HEK293 (cell line): ENCODE results near the gene FLACC1.

Source experiments
- CTCF ChIA-PET: fragments of 350-600 bp; formaldehyde crosslinking; extraction: SDS; loops from one replicate; lab custom pipeline; 2021; ENCODE audit warnings: antibody characterized with exemption; lab: Yijun Ruan, JAX
- POLR2A ChIA-PET: fragments of 300-600 bp; formaldehyde crosslinking; extraction: SDS; loops from one replicate; lab custom pipeline; 2020; ENCODE audit warnings: antibody characterized with exemption, inconsistent platforms; lab: Yijun Ruan, JAX
- H3K27ac ChIP-seq: fragments of 200-500 bp; sonication (Bioruptor generic); 2 replicates; pipeline ENCODE4 v1.5.1; 2014; ENCODE audit warnings: low read depth, low read length, control low read depth, inconsistent platforms; ENCODE audit errors: extremely low read depth
- H3K36me3 ChIP-seq, 2 experiments: fragments of 200-500 bp in 1 of 2; sonication (Bioruptor generic) in 1 of 2; 1 replicate in 1 of 2; 2 replicates in 1 of 2; pipeline ENCODE4 v1.5.1; 2014 to 2017; ENCODE audit warnings: inconsistent platforms in 2 of 2, low read length in 2 of 2; ENCODE audit not compliant: control insufficient read depth in 2 of 2, insufficient read depth in 1 of 2
- H3K4me1 ChIP-seq: fragments of 200-500 bp; sonication (Bioruptor generic); 2 replicates; pipeline ENCODE4 v1.5.1; 2014; ENCODE audit warnings: mild to moderate bottlenecking, low read length, inconsistent platforms; ENCODE audit not compliant: control insufficient read depth, insufficient read depth
- H3K4me3 ChIP-seq: 2 replicates; pipeline ENCODE4 v1.5.1; 2011; ENCODE audit warnings: low read depth, mild to moderate bottlenecking, control low read depth, low read length, moderate library complexity
- H3K9me3 ChIP-seq: fragments of 200-500 bp; sonication (Bioruptor generic); 2 replicates; pipeline ENCODE4 v1.5.1; 2014; ENCODE audit warnings: low read depth, low read length, inconsistent platforms; ENCODE audit not compliant: control insufficient read depth, insufficient read depth
- GLI2 ChIP-seq: fragments of 450-650 bp; formaldehyde crosslinking; IDR thresholded peaks from 2 replicates; pipeline ENCODE4; 2017; ENCODE audit warnings: missing biosample characterization, missing genetic modification characterization, low read depth, borderline replicate concordance
- KLF10 ChIP-seq: fragments of 450-650 bp; IDR thresholded peaks from 2 replicates; pipeline ENCODE4 v1.5.1; 2018; ENCODE audit warnings: missing biosample characterization, mild to moderate bottlenecking, missing genetic modification characterization
- MZF1 ChIP-seq: fragments of 450-650 bp; formaldehyde crosslinking; IDR thresholded peaks from 2 replicates; pipeline ENCODE4 v1.5.1; 2017; ENCODE audit warnings: missing biosample characterization, missing genetic modification characterization, borderline replicate concordance
- OVOL3 ChIP-seq: fragments of 450-650 bp; formaldehyde crosslinking; IDR thresholded peaks from 2 replicates; pipeline ENCODE4 v1.5.1; 2016; ENCODE audit warnings: missing biosample characterization, missing genetic modification characterization
- SALL2 ChIP-seq: fragments of 450-650 bp; formaldehyde crosslinking; IDR thresholded peaks from 2 replicates; pipeline ENCODE4 v1.5.0; 2017; ENCODE audit warnings: missing biosample characterization, mild to moderate bottlenecking, missing genetic modification characterization, borderline replicate concordance
- ZFP41 ChIP-seq: fragments of 450-650 bp; formaldehyde crosslinking; IDR thresholded peaks from 2 replicates; pipeline ENCODE4 v1.5.1; 2016; ENCODE audit warnings: missing biosample characterization, missing genetic modification characterization, borderline replicate concordance
- ZNF175 ChIP-seq: fragments of 450-650 bp; formaldehyde crosslinking; IDR thresholded peaks from 2 replicates; pipeline ENCODE4 v1.5.1; 2016; ENCODE audit warnings: missing biosample characterization, missing genetic modification characterization
- ZNF211 ChIP-seq: fragments of 450-650 bp; formaldehyde crosslinking; IDR thresholded peaks from 2 replicates; pipeline ENCODE4 v1.5.1; 2016; ENCODE audit warnings: low read depth, missing biosample characterization, missing genetic modification characterization
- ZNF266 ChIP-seq: fragments of 450-650 bp; formaldehyde crosslinking; IDR thresholded peaks from 2 replicates; pipeline ENCODE4 v1.5.1; 2016; ENCODE audit warnings: missing biosample characterization, missing genetic modification characterization, low read depth
- ZNF350 ChIP-seq: fragments of 450-650 bp; formaldehyde crosslinking; IDR thresholded peaks from 2 replicates; pipeline ENCODE4 v1.5.0; 2017; ENCODE audit warnings: missing biosample characterization, mild to moderate bottlenecking, missing genetic modification characterization
- ZNF426 ChIP-seq: fragments of 450-650 bp; formaldehyde crosslinking; IDR thresholded peaks from 2 replicates; pipeline ENCODE4 v1.5.1; 2017; ENCODE audit warnings: missing biosample characterization, missing genetic modification characterization, mild to moderate bottlenecking, inconsistent platforms, moderate library complexity
- ZNF670 ChIP-seq: fragments of 450-650 bp; formaldehyde crosslinking; IDR thresholded peaks from 2 replicates; pipeline ENCODE4 v1.5.1; 2016; ENCODE audit warnings: missing biosample characterization, missing genetic modification characterization, low read depth
- TF ChIP-seq, protein P1 (sequence below): fragments of 450-650 bp; formaldehyde crosslinking; IDR thresholded peaks from 2 replicates; pipeline ENCODE4 v1.5.1; 2016; ENCODE audit warnings: missing biosample characterization, missing genetic modification characterization, borderline replicate concordance
- TF ChIP-seq, protein P2 (sequence below): fragments of 450-650 bp; formaldehyde crosslinking; IDR thresholded peaks from 2 replicates; pipeline ENCODE4 v1.5.1; 2016; ENCODE audit warnings: missing biosample characterization, missing genetic modification characterization
- TF ChIP-seq, protein P3 (sequence below): fragments of 450-650 bp; formaldehyde crosslinking; IDR thresholded peaks from 2 replicates; pipeline ENCODE4 v1.5.1; 2016; ENCODE audit warnings: missing biosample characterization, missing genetic modification characterization
- TF ChIP-seq, protein P4 (sequence below): fragments of 450-650 bp; formaldehyde crosslinking; IDR thresholded peaks from 2 replicates; pipeline ENCODE4 v1.5.1; 2016; ENCODE audit warnings: missing biosample characterization, missing genetic modification characterization

FLACC1 gene

DNA sequence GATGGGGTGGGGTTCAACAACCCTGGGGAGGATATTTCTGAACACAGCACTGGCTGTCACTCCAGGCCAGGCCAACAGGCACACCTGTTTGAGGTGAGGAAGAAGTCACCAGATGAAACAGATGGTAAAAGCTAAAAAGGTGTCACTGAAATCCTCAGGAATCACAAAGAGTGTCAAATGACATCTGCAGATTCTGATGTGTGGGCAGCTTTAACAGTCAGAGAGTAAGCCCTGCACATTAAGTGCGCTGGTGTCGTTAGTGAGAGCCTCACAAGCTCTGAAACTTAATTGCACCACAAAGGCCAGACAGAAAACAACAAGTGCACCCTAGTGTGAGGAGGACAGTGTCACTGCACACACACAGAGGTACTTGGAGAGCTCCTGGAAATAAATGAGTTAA lies 13.6 kb downstream of the FLACC1 start:
- POLR2A ChIA-PET, result no interaction called here
- no peaks in the 10 kb centered on the region for H3K36me3 ChIP-seq
- no peaks in the 10 kb centered on the region for H3K9me3 ChIP-seq
- no peak for TF ChIP-seq ZNF211 (tag by site-specific recombination)
- TF ChIP-seq ZNF175, result no peak
- TF ChIP-seq, protein P1, sequence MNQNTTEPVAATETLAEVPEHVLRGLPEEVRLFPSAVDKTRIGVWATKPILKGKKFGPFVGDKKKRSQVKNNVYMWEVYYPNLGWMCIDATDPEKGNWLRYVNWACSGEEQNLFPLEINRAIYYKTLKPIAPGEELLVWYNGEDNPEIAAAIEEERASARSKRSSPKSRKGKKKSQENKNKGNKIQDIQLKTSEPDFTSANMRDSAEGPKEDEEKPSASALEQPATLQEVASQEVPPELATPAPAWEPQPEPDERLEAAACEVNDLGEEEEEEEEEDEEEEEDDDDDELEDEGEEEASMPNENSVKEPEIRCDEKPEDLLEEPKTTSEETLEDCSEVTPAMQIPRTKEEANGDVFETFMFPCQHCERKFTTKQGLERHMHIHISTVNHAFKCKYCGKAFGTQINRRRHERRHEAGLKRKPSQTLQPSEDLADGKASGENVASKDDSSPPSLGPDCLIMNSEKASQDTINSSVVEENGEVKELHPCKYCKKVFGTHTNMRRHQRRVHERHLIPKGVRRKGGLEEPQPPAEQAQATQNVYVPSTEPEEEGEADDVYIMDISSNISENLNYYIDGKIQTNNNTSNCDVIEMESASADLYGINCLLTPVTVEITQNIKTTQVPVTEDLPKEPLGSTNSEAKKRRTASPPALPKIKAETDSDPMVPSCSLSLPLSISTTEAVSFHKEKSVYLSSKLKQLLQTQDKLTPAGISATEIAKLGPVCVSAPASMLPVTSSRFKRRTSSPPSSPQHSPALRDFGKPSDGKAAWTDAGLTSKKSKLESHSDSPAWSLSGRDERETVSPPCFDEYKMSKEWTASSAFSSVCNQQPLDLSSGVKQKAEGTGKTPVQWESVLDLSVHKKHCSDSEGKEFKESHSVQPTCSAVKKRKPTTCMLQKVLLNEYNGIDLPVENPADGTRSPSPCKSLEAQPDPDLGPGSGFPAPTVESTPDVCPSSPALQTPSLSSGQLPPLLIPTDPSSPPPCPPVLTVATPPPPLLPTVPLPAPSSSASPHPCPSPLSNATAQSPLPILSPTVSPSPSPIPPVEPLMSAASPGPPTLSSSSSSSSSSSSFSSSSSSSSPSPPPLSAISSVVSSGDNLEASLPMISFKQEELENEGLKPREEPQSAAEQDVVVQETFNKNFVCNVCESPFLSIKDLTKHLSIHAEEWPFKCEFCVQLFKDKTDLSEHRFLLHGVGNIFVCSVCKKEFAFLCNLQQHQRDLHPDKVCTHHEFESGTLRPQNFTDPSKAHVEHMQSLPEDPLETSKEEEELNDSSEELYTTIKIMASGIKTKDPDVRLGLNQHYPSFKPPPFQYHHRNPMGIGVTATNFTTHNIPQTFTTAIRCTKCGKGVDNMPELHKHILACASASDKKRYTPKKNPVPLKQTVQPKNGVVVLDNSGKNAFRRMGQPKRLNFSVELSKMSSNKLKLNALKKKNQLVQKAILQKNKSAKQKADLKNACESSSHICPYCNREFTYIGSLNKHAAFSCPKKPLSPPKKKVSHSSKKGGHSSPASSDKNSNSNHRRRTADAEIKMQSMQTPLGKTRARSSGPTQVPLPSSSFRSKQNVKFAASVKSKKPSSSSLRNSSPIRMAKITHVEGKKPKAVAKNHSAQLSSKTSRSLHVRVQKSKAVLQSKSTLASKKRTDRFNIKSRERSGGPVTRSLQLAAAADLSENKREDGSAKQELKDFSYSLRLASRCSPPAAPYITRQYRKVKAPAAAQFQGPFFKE (tag by site-specific recombination), result no peak
- TF ChIP-seq ZFP41 (tag by site-specific recombination), result no peak
- no peak for TF ChIP-seq OVOL3 (tag by site-specific recombination)
- TF ChIP-seq, protein P2, sequence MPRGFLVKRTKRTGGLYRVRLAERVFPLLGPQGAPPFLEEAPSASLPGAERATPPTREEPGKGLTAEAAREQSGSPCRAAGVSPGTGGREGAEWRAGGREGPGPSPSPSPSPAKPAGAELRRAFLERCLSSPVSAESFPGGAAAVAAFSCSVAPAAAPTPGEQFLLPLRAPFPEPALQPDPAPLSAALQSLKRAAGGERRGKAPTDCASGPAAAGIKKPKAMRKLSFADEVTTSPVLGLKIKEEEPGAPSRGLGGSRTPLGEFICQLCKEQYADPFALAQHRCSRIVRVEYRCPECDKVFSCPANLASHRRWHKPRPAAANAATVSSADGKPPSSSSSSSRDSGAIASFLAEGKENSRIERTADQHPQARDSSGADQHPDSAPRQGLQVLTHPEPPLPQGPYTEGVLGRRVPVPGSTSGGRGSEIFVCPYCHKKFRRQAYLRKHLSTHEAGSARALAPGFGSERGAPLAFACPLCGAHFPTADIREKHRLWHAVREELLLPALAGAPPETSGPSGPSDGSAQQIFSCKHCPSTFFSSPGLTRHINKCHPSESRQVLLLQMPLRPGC (tag by site-specific recombination), result no peak
- TF ChIP-seq GLI2 (tag by site-specific recombination), result no peak
- no peak for TF ChIP-seq ZNF670 (tag by site-specific recombination)
- TF ChIP-seq ZNF350 (tag by site-specific recombination), result no peak
- no peak for TF ChIP-seq SALL2 (tag by site-specific recombination)
- TF ChIP-seq, protein P3, sequence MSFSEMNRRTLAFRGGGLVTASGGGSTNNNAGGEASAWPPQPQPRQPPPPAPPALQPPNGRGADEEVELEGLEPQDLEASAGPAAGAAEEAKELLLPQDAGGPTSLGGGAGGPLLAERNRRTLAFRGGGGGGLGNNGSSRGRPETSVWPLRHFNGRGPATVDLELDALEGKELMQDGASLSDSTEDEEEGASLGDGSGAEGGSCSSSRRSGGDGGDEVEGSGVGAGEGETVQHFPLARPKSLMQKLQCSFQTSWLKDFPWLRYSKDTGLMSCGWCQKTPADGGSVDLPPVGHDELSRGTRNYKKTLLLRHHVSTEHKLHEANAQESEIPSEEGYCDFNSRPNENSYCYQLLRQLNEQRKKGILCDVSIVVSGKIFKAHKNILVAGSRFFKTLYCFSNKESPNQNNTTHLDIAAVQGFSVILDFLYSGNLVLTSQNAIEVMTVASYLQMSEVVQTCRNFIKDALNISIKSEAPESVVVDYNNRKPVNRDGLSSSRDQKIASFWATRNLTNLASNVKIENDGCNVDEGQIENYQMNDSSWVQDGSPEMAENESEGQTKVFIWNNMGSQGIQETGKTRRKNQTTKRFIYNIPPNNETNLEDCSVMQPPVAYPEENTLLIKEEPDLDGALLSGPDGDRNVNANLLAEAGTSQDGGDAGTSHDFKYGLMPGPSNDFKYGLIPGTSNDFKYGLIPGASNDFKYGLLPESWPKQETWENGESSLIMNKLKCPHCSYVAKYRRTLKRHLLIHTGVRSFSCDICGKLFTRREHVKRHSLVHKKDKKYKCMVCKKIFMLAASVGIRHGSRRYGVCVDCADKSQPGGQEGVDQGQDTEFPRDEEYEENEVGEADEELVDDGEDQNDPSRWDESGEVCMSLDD (tag by site-specific recombination), result no peak
- no peak overlapping the region for H3K27ac ChIP-seq
- CTCF ChIA-PET, result interaction anchor here (0.6 to 1.4 kb wide), 4 partner anchors 20 to 936 kb away, joined by 3 to 5 read pairs (median 4); no protein-coding TSS in a partner anchor
- H3K4me1 ChIP-seq, result no peaks in the 10 kb centered on the region
- H3K4me3 ChIP-seq, result no peak overlapping the region

DNA sequence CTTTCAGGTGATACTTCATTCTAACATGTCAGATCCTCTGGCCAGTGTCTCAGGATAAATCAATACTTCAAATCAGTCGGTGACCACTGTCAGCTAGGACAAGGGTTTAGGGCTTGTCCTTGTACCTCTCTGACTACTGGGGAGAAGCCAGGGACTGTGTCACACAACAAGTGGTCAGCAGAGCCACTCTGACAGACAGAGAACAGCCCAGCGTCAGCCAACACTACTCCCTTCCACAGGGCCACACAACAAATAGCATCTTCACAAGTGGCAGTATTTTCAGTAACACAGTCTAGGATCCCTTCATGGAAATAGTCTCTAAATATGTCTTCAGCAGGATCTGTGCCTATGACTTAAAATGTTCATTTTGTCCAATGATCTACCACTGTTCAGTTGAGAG lies 14.2 kb downstream of the FLACC1 start:
- Histone ChIP-seq H3K36me3 (no peaks in the 10 kb centered on the region), H3K4me3 (no peak overlapping the region), H3K27ac (no peak overlapping the region), H3K4me1 (no peaks in the 10 kb centered on the region), H3K9me3 (no peaks in the 10 kb centered on the region)
- no peak for TF ChIP-seq ZNF426 (tag by site-specific recombination)
- no peak for TF ChIP-seq MZF1
- TF ChIP-seq KLF10 (tag by site-specific recombination), result no peak
- TF ChIP-seq, protein P4, sequence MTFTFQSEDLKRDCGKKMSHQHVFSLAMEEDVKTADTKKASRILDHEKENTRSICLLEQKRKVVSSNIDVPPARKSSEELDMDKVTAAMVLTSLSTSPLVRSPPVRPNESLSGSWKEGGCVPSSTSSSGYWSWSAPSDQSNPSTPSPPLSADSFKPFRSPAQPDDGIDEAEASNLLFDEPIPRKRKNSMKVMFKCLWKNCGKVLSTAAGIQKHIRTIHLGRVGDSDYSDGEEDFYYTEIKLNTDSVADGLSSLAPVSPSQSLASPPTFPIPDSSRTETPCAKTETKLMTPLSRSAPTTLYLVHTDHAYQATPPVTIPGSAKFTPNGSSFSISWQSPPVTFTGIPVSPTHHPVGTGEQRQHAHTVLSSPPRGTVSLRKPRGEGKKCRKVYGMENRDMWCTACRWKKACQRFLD (tag by site-specific recombination), result no peak
- TF ChIP-seq ZNF266 (tag by site-specific recombination), result no peak
- ChIA-PET POLR2A (no interaction called here), CTCF (interaction anchor here (0.7 to 1.1 kb wide), 2 partner anchors 21 to 935 kb away, joined by 4 read pairs; no protein-coding TSS in a partner anchor)
